Measurements from ENCODE around the gene CFAP20.
A peak's percentile ranks its signal among the peaks of the same experiment; 100 is the strongest.

The CFAP20 gene

DNA sequence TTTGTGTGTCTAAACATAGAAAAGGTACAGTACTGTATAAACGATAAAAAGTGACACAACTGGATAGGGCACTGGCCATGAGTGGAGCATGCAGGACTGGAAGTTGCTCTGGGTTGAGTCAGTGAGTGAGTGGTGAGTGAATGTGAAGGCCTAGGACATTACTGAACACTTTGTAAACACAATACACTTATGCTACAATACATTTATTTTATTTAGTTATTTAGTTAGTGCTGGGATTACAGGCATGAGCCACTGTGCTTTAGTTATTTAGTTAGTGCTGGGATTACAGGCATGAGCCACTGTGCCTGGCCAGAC, 4.6 kb downstream of the CFAP20 start:
- DNase-seq (ENCODE audit: low spot score), result no peak

DNA sequence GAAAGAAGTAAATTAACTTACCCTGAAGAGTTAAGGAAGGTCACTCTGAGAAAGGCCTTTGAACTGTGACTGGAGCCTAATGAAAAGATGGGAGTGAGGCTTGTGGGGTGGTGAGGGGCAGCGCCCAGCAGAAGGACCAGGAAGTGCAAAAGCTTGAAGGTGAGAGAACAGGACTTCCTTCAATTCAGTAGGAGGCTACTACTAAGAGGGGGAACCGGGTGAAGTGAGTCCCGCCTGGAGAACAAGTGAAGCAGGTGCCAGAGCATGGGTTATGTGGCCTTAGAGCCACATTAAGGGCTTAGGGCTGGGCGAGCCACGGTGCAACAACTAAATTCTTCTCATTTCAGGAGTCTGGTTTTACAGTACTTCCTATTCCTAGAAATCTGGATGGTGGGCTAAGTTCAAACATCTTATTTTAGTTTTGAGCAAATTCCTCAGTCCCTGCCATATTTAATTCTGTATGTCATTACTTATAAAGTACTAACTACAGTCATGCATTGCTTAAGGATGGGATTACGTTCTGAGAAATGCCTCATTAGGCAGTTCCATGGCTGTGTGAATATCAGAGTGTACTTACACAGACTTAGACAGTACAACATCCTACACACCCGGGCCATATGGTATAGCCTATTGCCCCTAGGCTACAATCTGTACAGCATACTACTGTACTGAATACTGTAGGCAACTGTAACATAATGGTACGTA, 5.1 kb downstream of the CFAP20 start:
- no peak for DNase-seq (ENCODE audit: low spot score)

DNA sequence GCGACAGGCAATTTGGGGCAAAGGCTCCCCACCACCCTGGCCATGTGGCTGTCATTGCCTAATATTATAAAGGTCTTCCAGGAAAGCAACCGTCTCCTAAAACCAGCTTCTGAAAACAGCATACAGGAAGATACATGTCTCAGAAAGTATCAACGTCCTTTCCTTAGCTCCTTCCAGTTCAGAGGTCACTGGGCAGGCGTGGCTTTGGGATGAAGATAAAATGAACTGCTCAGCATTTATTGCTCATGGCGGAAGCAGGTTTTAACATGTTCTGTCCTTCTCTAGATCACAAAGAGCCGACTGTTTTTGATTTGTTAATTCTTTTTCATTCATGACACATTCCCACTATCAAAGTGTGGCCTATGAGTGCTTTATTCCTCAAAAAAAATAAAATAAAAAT, 8.0 kb downstream of the CFAP20 start:
- DNase-seq (ENCODE audit: low spot score), result no peak

DNA sequence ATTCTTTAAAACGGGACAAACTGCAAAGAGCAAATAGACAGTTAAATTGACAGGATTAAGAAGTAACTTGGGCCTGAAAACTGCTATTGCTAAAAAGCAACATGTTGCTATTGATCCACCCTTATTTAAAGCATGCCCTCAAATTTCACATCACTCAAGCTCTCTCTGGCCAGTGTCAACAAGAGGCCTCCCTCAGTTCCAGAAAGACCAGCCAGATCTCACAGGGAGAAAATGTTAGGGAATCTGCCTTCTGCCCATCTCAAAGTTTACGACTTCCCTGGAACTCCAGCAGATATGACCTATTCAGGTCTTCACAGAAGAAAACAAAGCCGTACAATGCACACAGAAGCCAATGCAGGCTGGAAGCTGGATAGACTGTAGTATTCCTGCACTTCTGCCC, 8.9 kb downstream of the CFAP20 start:
- no peak for DNase-seq (ENCODE audit: low spot score)

DNA sequence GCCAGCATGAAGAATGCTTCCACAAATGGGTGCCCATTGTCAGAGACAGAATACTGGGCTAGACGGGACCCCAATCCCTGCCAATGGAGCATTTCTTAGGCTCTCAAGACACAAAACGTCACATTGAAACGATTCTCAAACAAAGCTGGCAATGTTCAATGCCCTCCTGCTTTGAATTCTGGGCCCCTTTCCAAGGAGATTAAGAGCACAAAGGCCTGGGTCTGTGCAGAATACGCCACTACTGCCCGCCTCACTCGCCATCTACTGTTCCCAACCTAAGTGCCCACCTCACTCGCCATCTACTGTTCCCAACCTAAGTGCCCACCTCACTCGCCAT, 9.7 kb downstream of the CFAP20 start:
- DNase-seq (ENCODE audit: low spot score), result peak; percentile 64

DNA sequence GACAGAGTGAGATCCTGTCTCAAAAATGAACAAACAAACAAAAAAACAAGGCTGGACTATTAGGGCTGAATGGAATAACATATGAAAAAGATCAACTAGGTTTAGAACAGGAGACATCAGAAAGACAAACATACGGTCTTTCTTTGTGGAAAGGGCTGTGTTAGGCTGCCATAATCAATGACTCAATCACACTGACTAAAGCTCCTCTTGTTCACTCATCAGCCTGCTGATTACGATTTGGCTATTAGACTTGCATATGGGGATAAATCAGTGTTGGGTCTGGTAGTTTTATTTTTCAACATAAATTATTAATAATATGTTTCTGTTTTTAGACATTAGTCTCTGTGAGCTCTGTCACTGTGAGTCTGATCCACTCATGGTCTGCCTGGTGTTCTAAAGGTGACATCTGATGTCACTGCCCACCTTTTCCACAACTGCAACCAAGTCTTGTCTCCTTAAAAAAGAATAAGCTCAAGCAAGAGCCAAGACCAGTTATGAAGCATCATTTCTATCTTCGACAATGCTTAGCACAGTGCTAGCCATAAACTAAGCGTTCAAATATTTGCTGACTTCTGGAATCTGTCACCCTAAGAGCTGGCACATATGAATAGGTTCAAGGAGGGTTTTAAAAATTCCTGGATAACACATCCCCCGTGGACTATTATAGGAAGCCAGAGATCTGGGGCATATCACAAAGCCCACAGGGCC, 10.2 kb downstream of the CFAP20 start:
- DNase-seq (ENCODE audit: low spot score), result no peak

DNA sequence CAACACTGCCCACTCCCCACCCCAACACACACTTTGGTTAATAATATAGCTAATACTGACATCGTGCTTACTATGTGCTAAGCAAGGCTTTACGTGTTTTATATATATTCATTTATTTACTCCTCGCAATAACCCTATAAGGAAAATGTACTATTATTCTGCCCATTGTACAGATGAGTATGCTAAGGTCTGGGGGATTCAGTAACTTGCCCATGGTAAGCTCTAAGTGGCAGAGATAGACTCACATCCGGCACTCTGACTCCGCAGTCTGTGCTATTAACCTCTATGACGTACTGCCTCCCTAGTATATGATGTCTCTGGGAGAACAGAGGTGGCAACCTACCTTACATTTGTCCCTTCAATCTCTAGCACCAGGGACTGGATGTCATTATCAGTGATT, 12.7 kb downstream of the CFAP20 start:
- no peak for DNase-seq (ENCODE audit: low spot score)

DNA sequence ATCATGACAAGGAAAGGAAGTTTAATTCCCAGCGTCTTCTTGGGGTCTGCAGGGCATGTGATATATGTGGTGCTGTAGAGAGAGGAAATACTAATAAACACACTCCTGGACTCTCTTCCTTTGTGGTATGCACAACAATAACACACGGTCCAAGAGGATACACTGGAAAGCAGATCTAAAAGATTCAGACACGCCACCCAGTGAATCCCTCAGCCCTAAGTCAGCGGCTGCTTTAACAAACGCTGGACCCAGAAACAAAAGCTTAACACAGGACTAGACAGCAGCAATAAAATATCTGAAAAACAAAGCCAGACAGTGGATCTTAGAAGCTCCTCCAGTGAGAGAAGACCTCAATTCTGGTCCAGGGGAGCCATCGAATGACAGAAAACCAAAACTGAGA, 13.1 kb downstream of the CFAP20 start:
- no peak for DNase-seq (ENCODE audit: low spot score)

DNA sequence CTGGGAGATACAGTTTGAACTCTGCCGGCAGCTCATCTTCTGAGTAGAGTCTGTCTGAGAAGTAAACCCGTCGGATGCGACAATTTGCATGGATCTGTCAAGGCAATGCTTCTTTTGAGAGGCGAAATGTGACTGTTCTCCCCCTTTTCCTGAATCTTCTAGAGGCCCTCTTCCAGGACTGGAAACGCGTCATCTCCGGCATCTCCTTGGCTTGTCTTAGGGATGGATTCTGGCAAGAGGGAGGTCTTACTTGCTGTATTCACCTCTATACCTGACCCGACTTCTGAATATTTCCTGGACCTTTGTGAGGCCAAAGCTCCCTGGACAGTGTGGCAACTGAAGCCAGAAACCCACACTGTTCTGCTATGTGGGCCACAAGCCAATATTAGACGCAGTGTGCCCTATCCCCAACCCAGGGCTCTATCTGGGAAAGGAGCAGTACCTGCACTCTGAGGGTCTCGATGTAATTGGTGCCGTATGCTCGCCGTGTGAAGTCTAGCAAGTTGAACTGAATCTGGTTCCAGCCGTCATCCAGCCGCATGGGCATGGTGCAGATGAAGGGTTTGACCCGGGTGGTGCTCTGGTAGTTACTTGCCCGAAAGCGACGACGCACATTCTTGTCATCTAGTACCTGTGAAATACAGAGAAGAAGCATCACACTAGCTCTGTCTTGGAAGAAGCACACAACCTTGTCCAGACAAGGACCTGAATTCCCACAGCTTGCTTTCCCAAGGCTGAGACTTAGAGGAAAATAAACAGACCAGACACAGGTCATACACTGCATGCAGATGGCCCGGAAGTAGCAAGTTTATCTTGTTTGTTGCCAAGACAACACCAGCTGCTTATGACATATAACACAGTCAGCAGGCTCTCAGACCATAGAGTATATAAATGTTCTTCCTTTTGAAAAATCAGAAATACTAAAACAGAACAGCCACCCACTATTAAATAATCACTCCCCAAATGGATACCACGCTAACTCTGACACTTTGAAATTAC, 14.1 kb downstream of the CFAP20 start:
- no peak for DNase-seq (ENCODE audit: low spot score)

DNA sequence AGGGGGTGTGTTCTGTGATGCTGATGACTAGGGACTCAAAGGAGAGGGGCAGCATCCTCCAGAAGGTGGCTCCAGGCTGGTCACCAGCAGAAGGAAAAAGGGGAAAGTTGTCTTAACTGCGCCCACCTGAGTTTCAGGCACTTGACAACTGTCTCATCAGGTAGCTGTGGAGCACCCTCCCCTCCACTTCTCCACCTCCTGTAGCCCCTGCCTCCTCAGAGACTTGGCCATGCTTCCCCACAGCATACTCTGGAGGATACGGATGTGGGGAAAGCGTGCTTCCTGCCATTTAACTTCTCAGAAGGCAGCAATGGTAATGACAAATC, 17.9 kb downstream of the CFAP20 start:
- no peak for DNase-seq (ENCODE audit: low spot score)

DNA sequence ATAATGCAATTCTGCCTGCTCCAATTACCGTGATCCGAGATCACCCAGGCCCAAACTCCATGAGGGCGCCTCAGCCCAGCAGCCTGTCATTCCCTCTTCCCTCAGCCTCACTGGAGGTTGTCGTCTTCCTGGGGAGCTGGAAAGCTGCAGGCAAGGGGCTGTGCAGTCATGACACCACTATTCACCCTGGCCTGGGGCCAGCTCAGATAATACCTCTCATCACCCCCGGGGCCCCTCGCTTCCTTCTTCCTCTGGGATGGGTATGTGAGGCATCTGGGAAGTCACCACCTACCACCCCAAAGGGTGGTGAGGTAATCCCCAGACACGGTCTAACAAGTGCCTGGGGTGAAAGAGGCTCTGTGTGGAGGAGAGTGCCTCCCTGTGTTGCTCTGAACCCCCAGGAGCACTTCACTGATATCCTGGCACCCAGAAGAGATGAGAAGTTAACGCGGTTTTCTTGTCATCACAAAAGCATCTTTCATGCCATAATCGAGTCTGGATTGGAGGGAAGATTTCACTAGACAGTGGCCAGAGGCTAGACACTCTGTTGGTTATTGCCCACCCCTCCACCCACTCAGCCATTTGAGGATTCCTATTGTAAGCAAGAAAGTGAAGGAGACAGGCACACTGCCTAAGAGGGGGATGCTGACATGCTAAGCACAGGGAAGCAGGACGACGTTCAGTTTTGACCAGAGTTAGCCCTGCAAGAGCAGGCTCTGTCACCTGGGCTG, 18.4 kb downstream of the CFAP20 start:
- DNase-seq (ENCODE audit: low spot score), result no peak

DNA sequence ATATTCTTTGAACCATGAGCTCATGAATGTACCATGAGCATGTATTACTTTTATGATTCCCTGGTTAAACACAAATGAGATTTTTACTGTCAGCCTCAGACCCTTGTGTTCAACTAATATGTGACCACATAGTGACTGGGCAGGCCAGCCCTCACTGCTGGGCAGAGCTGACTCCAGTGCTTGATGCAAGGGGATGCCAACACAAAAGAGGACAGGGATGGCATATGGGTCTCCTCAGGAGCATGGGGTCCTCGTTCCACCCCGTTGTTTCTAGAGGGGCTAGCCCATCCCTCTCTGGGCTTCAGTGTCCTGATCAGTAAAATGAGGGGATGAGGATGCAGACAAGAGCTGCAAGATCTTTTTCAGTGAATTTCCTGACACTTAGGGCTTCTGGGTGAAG, 19.3 kb downstream of the CFAP20 start:
- DNase-seq (ENCODE audit: low spot score), result no peak

DNA sequence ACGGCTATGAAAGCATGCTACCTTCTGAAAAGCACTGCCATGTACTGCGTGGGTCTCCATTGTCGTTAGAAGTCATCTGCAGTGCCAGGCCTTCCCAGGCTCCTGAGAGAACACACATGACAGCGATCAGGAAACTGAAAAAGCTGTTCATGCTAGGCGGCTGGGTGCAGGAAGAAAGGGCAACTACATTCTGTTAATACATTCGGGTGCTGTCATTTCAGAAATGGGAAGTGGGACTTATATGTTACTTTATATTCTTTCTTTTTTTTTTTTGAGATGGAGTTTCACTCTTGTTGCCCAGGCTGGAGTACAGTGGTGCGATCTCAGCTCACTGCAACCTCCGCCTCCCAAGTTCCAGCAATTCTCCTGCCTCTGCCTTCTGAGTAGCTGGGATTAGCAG, 19.9 kb downstream of the CFAP20 start:
- no peak for DNase-seq (ENCODE audit: low spot score)

DNA sequence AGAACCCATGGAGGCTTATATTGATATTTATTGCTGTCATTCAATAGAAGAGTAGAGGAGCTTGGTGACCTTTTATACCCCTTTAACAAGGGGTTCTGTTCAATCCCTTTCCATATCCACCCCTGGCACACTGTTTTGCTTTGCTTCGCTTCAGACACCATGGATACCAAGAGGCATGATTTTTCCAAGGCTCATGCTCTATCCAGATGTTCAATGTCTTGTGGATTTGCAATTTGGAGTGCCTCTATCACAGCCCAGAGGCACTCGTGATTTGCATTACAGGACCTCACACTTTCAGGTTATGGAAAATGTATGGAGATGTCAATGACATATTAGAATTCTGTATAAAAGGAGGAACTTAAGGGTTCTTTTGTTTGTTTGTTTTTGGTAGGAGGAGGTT, 21.5 kb downstream of the CFAP20 start:
- no peak for DNase-seq (ENCODE audit: low spot score)

DNA sequence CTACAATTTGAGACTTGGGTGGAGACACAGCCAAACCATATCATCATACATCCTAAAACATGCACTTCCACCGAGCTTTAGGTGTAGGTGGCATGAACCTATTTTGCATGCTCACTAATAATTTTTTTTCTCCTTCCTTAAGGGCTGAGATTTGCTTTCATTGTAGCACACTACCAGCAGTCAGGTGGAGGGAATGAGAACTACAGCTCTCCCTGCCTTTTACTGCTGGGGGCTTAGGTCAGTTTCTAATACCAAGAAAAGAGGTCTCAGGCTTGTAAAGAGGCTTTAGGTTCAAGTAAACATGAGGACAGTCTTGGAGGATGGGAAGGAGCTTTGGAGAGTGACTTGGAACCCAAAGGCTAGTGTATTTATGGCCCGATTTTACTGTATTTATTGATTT, 22.0 kb downstream of the CFAP20 start:
- DNase-seq (ENCODE audit: low spot score), result no peak

DNA sequence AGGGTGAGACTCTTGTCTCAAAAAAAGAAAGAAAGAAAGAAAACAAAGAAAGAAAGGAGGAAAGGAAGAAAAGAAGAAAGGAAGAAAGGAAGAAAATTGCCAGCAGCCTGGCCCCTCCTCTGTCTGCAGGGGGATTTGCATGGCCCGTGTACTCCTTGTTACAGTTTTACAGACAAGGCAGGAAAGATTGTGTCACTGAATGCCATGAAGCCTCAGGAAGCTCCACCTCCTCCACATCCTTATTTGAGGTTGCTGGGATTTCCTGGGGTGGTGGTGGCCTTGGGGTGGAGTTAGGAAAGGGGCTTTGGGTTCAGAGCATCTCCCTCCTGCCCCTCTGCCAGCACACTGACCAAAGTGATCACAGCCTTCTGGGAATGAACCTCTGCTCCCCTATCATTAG, 23.6 kb downstream of the CFAP20 start:
- DNase-seq (ENCODE audit: low spot score), result no peak

DNA sequence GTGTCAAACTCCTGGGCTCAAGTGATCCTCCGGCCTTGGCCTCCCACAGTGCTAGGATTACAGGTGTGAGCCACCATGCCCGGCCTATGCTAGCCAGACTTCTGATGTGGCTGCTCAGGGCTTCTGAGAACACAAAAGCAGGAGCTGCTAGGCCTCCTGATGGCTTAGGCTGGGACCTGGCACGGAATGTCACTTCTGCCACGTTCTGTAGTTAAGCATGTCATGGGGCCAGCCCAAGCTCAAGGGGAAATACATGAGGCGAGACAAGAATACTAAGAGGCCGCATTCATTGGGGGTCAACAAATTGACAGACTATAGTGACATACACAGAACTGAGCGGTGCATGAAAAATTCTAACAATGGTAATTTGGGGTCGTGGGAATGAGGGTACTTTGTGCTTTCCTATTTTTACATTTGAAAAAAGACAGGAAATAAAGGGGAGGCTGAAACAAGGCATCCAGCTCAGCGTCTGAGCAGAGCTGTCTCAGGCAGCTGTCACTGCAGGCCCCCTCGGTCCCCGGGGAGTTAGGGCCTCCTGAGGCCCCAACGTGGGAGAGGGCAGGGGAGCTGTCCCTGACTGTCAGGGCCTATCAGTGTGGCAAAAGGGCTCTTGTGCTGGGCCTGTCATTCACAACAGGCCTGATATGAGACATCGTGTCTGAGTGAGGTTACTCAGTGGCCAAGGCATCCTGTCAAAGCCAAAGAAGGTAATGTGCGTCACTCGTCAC, 26.4 kb downstream of the CFAP20 start:
- no peak for DNase-seq (ENCODE audit: low spot score)

DNA sequence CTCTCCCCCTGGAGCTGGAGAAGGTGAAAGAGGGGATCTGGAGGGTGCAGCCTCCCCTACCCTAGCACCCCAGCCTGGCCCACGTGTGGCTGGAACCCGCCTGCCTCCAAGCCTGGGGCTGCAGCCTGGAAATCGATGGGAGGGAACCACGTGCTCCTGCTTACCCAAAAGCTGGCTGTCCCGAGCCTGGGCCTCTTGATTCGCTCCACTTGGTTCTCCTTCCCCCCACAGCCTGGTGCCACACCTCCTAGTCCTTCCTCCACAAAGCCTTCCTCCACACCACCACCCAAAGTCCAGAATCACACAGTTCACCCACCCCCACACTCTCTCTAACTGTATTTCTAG, 29.3 kb downstream of the CFAP20 start:
- DNase-seq (ENCODE audit: low spot score), result no peak

DNA sequence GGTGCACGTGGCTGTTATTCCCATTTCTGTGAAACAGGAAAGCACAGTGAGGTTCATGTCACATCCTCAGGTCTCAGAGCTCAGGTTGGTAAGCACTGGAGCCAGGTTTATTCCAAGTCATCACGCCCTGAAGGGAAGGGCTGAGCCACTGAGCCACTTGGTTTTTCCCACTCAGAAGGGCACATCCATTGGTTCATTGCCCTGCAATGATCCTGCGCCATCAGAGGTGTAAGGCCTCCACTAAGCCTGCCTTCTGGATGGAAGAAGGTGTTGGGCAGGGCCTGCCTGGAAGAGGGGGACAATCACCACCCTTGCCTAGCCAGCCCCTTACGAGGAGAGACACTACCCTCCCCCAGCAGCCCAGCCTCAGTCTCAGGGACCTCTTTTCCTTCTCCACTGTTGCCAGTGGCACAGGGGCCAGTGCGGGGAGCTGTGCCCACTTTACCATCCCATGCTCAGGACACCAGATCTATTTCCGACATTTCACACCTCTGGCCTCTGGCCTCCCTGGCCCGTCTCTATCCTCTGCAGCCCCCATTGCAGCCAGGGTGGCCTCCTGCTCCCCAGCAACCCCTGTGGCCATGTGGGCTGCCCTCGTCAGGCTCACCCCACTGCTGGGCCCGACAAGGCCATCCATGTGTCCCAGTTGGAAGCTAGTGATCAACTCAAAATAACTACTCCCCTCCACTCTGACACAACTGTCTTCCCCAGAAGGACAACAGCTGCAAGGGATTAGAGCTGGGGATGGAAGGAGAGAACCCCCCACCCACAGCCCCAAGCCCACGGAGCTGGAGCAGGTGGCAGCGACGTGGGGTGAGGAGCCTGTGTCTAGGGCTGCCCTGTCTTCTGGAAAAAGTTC, 29.9 kb downstream of the CFAP20 start:
- DNase-seq (ENCODE audit: low spot score), result no peak

DNA sequence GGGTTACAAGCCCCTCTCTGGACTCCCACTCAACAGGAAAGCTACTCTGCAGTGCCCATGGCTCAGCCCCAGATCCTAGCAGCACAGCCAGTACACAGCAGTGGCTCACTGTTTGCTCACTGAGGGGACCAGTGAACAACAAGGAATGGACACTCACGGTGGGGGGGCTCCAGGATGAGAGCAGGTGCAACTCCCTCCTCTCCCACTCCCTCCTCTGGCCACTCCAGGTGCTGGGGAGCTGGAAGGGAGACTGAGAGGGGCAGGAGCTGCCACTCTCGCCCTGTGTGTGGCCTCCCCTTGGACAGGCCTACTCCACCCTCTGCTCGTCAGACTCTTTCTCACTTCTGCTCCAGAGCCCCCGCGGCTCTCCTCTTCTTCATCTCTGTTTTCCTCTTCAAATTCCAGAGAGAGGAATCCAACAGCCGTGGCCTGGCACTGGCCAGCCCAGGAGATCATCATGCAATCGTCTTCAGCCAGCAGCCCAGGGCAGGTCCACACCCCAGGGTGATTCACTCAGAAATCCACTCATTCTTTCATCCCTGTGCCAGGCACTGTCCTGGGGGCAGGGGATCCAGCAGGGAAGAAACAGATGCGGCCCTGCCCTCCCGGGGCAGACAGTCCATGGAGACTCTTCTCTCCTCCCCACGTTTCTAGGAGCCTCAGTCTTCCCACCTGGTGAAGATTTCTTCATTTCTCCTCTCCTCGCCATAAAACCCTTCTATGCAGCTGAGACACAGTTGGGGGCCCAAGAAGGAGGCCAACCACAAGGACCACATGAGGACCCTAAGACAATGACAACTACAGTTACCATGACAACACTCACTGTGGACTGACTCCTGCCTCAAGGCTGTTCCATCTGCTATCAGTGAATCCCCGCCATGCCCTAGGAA, 30.7 kb downstream of the CFAP20 start:
- no peak for DNase-seq (ENCODE audit: low spot score)
